ENCODE data around the gene TMSB10.
"Not testable (repeated sequence)": the region's sequence is repeated elsewhere in the genome, so short reads cannot be mapped to it uniquely, and the experiment has no call there.

TMSB10 gene

DNA sequence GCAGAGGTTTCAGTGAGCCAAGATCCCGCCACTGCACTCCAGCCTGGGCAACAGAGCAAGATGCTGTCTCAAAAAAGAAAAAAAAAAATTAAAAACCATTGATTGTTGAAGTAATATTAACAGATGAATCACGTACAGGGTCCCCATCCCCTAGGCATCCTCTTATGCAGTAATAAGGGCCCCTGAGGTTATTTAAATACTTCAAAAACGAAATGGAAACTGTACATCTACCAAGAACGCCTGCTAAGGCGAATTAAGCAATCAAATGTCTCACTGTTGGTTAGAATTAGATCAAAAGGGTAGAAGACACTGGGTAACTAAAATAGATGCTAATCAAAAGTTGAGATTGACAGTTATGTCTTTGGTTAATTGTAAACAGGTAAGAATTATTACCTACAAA is 32.1 kb upstream of the TMSB10 start:
- H3K9me3 ChIP-seq (ENCODE audit: low read length): no peaks in the 10 kb centered on the region
- no peaks in the 10 kb centered on the region for H3K79me2 ChIP-seq (ENCODE audit: insufficient read depth, low read length)
- no peaks in the 10 kb centered on the region for H3K9me2 ChIP-seq (ENCODE audit: low read depth, low read length)
- no peak overlapping the region for H3K27ac ChIP-seq (ENCODE audit: low read depth, low read length, poor library complexity, severe bottlenecking)
- no peaks in the 10 kb centered on the region for H3K36me3 ChIP-seq (ENCODE audit: insufficient read depth, low read length)
- H3F3A ChIP-seq (ENCODE audit: insufficient read depth, low read length): no peaks in the 10 kb centered on the region
- H3K27me3 ChIP-seq (ENCODE audit: insufficient read depth, low read length): no peaks in the 10 kb centered on the region; the same call in 1 of the 2 replicates
- TF ChIP-seq CTCF (IDR thresholded peaks at IDR 0.05; ENCODE audit: low read length) (no peak), EZH2 (IDR thresholded peaks at IDR 0.05; ENCODE audit: borderline replicate concordance, low read length) (no peak)
- H3K4me3 ChIP-seq (ENCODE audit: low read depth, low read length, poor library complexity, severe bottlenecking): no peak overlapping the region
- no peak overlapping the region for H3K9ac ChIP-seq (ENCODE audit: low read length)
- H3K4me1 ChIP-seq (ENCODE audit: insufficient read depth, low read length, severe bottlenecking): no peaks in the 10 kb centered on the region
- no peak overlapping the region for H3K4me2 ChIP-seq (ENCODE audit: low read length)
- H2AFZ ChIP-seq (ENCODE audit: low read length): no peak overlapping the region
- H4K20me1 ChIP-seq (ENCODE audit: insufficient read depth, low read length): no peaks in the 10 kb centered on the region

- Histone ChIP-seq H3K27ac (ENCODE audit: low read depth, low read length, poor library complexity, severe bottlenecking) (no peak overlapping the region), H3K9ac (ENCODE audit: low read length) (no peak overlapping the region)
Observed at GRCh38 chr2:84874381-84875212, 30.9 kb upstream of the TMSB10 start.

DNA sequence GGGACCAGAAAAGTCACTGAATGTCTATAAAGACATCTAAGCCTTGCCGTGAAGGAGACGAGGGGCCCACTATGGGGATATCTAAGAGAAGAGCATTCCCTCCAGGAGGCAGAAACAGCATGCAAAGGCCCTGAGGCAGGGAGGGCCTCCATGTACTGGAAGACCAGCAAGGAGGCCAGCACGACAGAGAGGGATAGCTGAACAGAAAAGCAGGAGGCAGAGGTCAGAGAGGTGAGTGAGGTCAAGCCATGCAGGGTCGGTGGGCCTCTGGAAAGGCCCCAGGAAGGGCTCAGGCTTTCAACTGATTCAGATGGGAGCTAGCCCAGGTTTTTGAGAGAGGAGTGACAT is 30.3 kb upstream of the TMSB10 start:
- Histone ChIP-seq H3K9me2 (ENCODE audit: low read depth, low read length) (no peaks in the 10 kb centered on the region), H3K36me3 (ENCODE audit: insufficient read depth, low read length) (no peaks in the 10 kb centered on the region), H3K27ac (ENCODE audit: low read depth, low read length, poor library complexity, severe bottlenecking) (no peak overlapping the region), H3K4me2 (ENCODE audit: low read length) (no peak overlapping the region), H3K79me2 (ENCODE audit: insufficient read depth, low read length) (no peaks in the 10 kb centered on the region), H3K27me3 (ENCODE audit: insufficient read depth, low read length) (peaks cover 1% of the 10 kb centered on the region; the same call in 1 of the 2 replicates), H2AFZ (ENCODE audit: low read length) (no peak overlapping the region), H3F3A (ENCODE audit: insufficient read depth, low read length) (no peaks in the 10 kb centered on the region), H4K20me1 (ENCODE audit: insufficient read depth, low read length) (no peaks in the 10 kb centered on the region), H3K4me1 (ENCODE audit: insufficient read depth, low read length, severe bottlenecking) (peaks cover 1% of the 10 kb centered on the region), H3K4me3 (ENCODE audit: low read depth, low read length, poor library complexity, severe bottlenecking) (no peak overlapping the region), H3K9me3 (ENCODE audit: low read length) (no peaks in the 10 kb centered on the region), H3K9ac (ENCODE audit: low read length) (no peak overlapping the region)
- TF ChIP-seq CTCF (IDR thresholded peaks at IDR 0.05; ENCODE audit: low read length) (no peak), EZH2 (IDR thresholded peaks at IDR 0.05; ENCODE audit: borderline replicate concordance, low read length) (no peak)

More at GRCh38 chr2:84874381-84875212, 30.9 kb upstream of the TMSB10 start:
- H3K9me2 ChIP-seq (ENCODE audit: low read depth, low read length): no peaks in the 10 kb centered on the region
- no peak overlapping the region for H2AFZ ChIP-seq (ENCODE audit: low read length)
- H3K79me2 ChIP-seq (ENCODE audit: insufficient read depth, low read length): no peaks in the 10 kb centered on the region
- no peaks in the 10 kb centered on the region for H4K20me1 ChIP-seq (ENCODE audit: insufficient read depth, low read length)
- H3K9me3 ChIP-seq (ENCODE audit: low read length): no peaks in the 10 kb centered on the region
- H3K36me3 ChIP-seq (ENCODE audit: insufficient read depth, low read length): no peaks in the 10 kb centered on the region
- no peaks in the 10 kb centered on the region for H3K4me1 ChIP-seq (ENCODE audit: insufficient read depth, low read length, severe bottlenecking)
- H3K27me3 ChIP-seq (ENCODE audit: insufficient read depth, low read length): no peaks in the 10 kb centered on the region; the same call in 1 of the 2 replicates
- H3K4me3 ChIP-seq (ENCODE audit: low read depth, low read length, poor library complexity, severe bottlenecking): no peak overlapping the region
- TF ChIP-seq CTCF (IDR thresholded peaks at IDR 0.05; ENCODE audit: low read length) (no peak), EZH2 (IDR thresholded peaks at IDR 0.05; ENCODE audit: borderline replicate concordance, low read length) (no peak)
- H3K4me2 ChIP-seq (ENCODE audit: low read length): no peak overlapping the region
- no peaks in the 10 kb centered on the region for H3F3A ChIP-seq (ENCODE audit: insufficient read depth, low read length)

DNA sequence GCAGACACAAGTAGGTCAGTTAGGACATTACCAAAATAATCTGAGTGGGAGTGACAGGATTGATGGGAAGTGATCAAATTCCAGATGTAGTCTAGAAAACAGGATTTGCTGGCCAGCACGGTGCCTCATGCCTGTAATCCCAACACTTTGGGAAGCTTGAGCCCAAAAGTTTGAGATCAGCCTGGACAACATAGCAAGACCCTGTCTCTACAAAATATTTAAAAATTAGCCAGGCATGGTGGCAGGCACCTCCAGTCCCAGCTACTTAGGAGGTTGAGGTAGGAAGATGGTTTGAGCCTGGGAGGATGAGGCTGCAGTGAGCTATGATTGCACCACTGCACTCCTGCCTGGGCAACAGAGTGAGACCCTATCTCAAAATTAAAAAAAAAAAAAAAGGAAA is 29.8 kb upstream of the TMSB10 start:
- not testable (repeated sequence) for H3F3A ChIP-seq (ENCODE audit: insufficient read depth, low read length)

More for the DNA sequence above, 29.8 kb upstream of the TMSB10 start:
- H3K79me2 ChIP-seq (ENCODE audit: insufficient read depth, low read length); H3K27me3 ChIP-seq (ENCODE audit: insufficient read depth, low read length); H3K4me2 ChIP-seq (ENCODE audit: low read length); H4K20me1 ChIP-seq (ENCODE audit: insufficient read depth, low read length); H3K4me3 ChIP-seq (ENCODE audit: low read depth, low read length, poor library complexity, severe bottlenecking); H2AFZ ChIP-seq (ENCODE audit: low read length); H3K9ac ChIP-seq (ENCODE audit: low read length); H3K9me2 ChIP-seq (ENCODE audit: low read depth, low read length); H3K9me3 ChIP-seq (ENCODE audit: low read length); H3K4me1 ChIP-seq (ENCODE audit: insufficient read depth, low read length, severe bottlenecking); H3K27ac ChIP-seq (ENCODE audit: low read depth, low read length, poor library complexity, severe bottlenecking); H3K36me3 ChIP-seq (ENCODE audit: insufficient read depth, low read length): not testable (repeated sequence)
